ENCODE measurements around the gene PLA2G3. TPM values are rescaled to one million over a fixed set of nuclear protein-coding genes. Genes with fewer than 3 reads are reported as not detected.
"Not testable (repeated sequence)": the region's sequence is repeated elsewhere in the genome, so short reads cannot be mapped to it uniquely, and the experiment has no call there.

The PLA2G3 gene
- total RNA-seq, 2 donors from 2014 or later: not detected

DNA sequence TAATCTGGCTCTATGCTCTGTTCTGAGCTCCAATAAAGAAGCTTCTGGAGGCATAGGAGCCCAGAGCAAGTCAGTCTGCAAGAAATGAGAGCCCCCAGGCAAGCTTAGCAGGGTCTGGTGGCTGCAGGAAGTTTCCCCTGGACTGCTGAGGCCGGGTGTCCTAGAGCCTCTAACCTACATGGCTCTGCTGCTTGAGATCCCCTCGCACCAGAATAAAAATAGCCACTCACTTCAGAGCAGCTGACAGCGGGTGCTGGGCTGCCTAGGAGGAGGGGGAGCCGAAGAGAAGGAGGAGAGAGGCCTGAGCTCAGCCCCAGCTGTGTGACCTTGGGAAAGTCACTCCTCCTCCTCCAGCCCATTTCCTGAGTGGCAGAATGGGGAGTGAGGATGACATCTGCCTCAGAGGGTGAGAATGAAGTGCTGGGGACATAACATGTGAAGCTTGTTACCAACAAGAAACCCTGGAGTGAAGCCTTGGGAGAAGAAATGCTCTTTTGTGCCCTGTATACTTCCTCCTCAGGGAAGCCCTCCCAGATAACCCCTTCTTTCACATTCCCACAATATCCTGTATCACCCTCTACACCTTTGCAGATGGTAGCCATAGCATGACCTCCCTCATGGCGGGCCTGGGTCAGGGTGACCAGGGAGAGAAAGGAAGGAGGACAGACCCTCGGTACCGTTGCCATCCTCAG, 21.1 kb downstream of the PLA2G3 start:
- TF ChIP-seq POLR2A (IDR thresholded peaks at IDR 0.05): no peak
- TF ChIP-seq, protein P1, sequence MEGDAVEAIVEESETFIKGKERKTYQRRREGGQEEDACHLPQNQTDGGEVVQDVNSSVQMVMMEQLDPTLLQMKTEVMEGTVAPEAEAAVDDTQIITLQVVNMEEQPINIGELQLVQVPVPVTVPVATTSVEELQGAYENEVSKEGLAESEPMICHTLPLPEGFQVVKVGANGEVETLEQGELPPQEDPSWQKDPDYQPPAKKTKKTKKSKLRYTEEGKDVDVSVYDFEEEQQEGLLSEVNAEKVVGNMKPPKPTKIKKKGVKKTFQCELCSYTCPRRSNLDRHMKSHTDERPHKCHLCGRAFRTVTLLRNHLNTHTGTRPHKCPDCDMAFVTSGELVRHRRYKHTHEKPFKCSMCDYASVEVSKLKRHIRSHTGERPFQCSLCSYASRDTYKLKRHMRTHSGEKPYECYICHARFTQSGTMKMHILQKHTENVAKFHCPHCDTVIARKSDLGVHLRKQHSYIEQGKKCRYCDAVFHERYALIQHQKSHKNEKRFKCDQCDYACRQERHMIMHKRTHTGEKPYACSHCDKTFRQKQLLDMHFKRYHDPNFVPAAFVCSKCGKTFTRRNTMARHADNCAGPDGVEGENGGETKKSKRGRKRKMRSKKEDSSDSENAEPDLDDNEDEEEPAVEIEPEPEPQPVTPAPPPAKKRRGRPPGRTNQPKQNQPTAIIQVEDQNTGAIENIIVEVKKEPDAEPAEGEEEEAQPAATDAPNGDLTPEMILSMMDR (IDR thresholded peaks at IDR 0.05): no peak
- Histone ChIP-seq H3K36me3 (replicated peaks in 1 of 2; ENCODE audit: insufficient read depth in 1 of 2, low read depth in 2 of 2) (no peaks in the 10 kb centered on the region), H3K27me3 (no peaks in the 10 kb centered on the region), H3K27ac (no peak overlapping the region), H3K4me1 (peaks cover 23% of the 10 kb centered on the region), H3K4me3 (no peak overlapping the region), H3K9me3 (no peaks in the 10 kb centered on the region)
- ATAC-seq (no peak), DNase-seq (peak in 3 of 4 donors; percentile 48 to 61 (median 57))
- intact Hi-C loops (cut with DNase I): no loop called here
- WGBS, 2 donors: 53 to 57% methylated on average over 6 to 7 of the region's 7 CpGs

DNA sequence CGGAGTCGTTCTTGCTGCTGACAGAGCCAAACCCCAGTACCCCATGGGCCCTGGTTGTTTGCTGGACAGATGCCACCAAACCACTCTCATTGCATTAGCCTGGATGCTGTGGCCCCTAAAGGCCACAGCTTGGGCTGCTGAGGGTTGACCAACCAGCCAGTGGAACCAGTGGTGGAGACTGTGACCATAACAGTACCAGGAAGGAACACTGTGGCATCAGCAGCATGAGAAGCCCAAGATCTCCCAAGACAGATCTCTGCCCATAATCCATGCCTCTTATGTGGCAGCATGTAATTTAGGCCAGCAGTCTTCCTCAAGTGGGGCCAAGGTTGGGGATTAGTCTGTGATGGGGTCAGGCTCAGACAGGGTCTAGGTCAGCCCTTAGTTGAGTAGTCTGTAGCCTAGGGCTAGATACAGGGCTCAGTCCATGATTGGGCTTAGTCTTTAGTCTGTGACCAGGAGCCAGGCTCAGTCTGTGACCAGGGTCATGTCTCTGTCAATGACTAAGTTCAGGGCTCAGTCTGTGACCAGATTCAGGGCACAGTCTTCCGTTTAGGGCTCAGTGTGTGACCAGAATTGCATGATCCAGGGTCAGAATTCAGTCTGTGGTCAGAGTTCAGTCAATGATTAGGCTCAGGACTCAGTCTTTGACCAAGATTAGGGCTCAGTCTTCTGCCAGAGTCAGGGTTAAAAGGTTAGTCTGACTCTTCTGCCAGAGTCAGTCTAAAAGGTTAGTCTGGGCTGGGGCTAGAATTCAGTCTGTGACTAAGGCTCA, 22.1 kb downstream of the PLA2G3 start:
- Histone ChIP-seq H3K9me3 (no peaks in the 10 kb centered on the region), H3K27me3 (no peaks in the 10 kb centered on the region), H3K36me3 (replicated peaks in 1 of 2; ENCODE audit: insufficient read depth in 1 of 2, low read depth in 2 of 2) (no peaks in the 10 kb centered on the region), H3K27ac (no peak overlapping the region), H3K4me1 (peaks cover 15% of the 10 kb centered on the region), H3K4me3 (no peak overlapping the region)
- no peak for TF ChIP-seq POLR2A (IDR thresholded peaks at IDR 0.05)
- TF ChIP-seq, protein P1 (IDR thresholded peaks at IDR 0.05): no peak
- WGBS, 2 donors: 91 to 97% methylated on average over 3 of the region's 3 CpGs
- intact Hi-C loops (cut with DNase I): no loop called here
- DNase-seq (no peak), ATAC-seq (no peak)

DNA sequence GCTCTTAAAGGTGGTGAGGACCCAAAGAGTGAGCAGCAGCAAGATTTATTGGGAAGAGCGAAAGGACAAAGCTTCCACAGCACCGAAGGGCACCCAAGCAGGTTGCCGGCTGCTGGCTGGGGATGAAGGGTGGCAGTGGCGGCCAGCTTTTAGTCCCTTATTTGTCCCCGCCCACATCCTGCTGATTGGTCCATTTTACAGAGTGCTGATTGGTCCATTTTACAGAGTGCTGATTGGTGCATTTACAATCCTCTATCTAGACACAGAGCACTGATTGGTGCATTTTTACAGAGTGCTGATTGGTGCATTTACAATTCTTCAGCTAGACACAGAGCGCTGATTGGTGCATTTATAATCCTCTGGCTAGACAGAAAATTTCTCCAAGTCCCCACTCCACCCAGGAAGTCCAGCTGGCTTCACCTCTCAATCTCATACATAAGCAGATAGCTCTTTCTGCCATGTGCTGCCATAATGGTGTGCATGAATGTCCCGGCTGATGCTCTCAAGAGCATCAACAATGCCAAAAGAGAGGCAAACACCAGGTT, 27.7 kb downstream of the PLA2G3 start:
- intact Hi-C loops (cut with DNase I); H3K9me3 ChIP-seq; H3K27ac ChIP-seq; ATAC-seq; H3K36me3 ChIP-seq (replicated peaks in 1 of 2; ENCODE audit: insufficient read depth in 1 of 2, low read depth in 2 of 2); H3K4me3 ChIP-seq; DNase-seq; H3K4me1 ChIP-seq; H3K27me3 ChIP-seq: not testable (repeated sequence)
- 84 to 97% methylated on average over 4 to 7 of the region's 7 CpGs for WGBS, 2 donors

DNA sequence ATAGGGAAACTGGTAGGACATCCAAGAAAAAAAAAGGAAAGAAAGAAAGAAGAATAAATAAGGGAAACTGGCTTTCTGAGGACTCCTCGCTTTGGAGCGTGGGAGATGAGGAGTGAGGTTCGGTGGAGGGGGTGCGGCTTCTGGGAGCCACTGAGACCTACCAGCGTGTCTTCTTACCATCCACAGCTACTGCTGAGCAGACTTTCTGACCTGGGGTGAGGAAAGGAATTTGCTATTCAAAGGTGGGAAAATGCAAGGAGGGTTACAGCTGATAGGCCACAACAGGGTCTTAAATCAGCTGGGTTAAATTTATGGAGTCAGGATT, 32.5 kb downstream of the PLA2G3 start:
- DNase-seq (no peak), ATAC-seq (peak; percentile 10)
- WGBS, 2 donors: 1 to 4% methylated on average over 5 of the region's 5 CpGs
- Histone ChIP-seq H3K36me3 (replicated peaks in 1 of 2; ENCODE audit: insufficient read depth in 1 of 2, low read depth in 2 of 2) (no peaks in the 10 kb centered on the region), H3K27ac (peak overlapping the region in 3 of 4 donors; percentile 76 to 91 (median 80)), H3K27me3 (no peaks in the 10 kb centered on the region), H3K4me1 (peaks cover 23% of the 10 kb centered on the region), H3K9me3 (no peaks in the 10 kb centered on the region), H3K4me3 (no peak overlapping the region)
- intact Hi-C loops (cut with DNase I): no loop called here
- TF ChIP-seq, protein P1 (IDR thresholded peaks at IDR 0.05): no peak
- TF ChIP-seq POLR2A (IDR thresholded peaks at IDR 0.05): no peak

DNA sequence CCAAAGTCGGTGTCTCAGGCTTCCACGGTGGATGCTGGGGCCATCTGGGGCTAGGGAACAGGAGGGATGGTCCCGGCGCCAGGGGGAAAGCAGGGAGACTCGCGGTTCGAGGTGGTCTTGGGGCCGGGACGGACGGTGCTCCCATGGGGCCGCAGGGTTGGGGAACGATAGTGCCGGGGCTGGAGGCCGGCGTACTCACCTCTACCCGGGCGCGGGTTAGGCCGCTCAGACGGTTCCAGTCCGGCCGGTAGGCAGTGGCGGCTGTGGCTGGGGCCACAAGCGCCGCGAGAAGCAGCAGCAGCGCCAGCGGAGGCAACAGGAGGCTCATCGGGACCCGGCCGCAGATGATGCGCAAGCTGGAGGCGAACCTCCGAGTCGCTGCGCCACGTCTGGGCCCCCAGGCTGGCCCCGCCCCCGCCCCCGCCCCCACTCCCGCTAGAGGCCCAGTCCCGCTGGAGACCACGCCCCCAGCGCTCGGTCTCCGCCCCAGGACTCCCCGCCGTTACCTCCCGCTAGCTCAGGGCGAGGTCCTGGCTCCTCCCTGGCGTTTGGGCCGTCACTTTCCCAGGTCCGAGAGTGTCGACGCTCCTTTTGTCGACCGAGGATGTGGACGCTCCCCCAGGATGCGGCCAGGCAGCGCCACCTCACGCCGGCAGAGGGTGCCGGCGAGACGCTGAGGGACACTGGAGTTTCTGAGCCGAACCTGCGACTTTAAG, 33.0 kb downstream of the PLA2G3 start, which contains the start of gene SELENOM:
Gene SELENOM (minus strand): TSS at position 391 of the 716 bp plus-strand sequence. CDS start 63 bp downstream, at position 328.
- H3K9me3 ChIP-seq: no peaks in the 10 kb centered on the region
- ATAC-seq (peak; percentile 97), DNase-seq (peak; percentile 97 to 99 (median 98))
- WGBS, 2 donors: 3 to 5% methylated on average over 13 to 54 of the region's 67 CpGs
- intact Hi-C loops (cut with DNase I): no loop called here
- peak within 1 kb of the TSS in 1 of 2 donors; percentile 16 for H3K4me3 ChIP-seq
- TF ChIP-seq, protein P1 (IDR thresholded peaks at IDR 0.05): peak; percentile 89 to 99 (median 98)
- TF ChIP-seq POLR2A (IDR thresholded peaks at IDR 0.05): peak; percentile 75 to 77 (median 75)
- H3K27ac ChIP-seq: peak within 1 kb of the TSS; percentile 76 to 91 (median 78)
- H3K36me3 ChIP-seq (replicated peaks in 1 of 2; ENCODE audit: insufficient read depth in 1 of 2, low read depth in 2 of 2): no peaks in the 10 kb centered on the region
- H3K4me1 ChIP-seq: peaks cover 23% of the 10 kb centered on the region
- no peaks in the 10 kb centered on the region for H3K27me3 ChIP-seq
